Neuronal stem cell (in vitro differentiated cells): Measurements from ENCODE around the gene RBM18.
A peak's percentile ranks its signal among the peaks of the same experiment; 100 is the strongest.

ENCODE experiments used
- DNase-seq: peaks from one replicate; pipeline ENCODE4 v3.0.0-alpha.2; 2013; ENCODE audit warnings: low spot score
- H2AFZ ChIP-seq: one replicate; pipeline ENCODE4 v1.6.1; 2013; ENCODE audit warnings: mild to moderate bottlenecking, low read length, inconsistent platforms
- H2AK5ac ChIP-seq: 2 replicates; pipeline ENCODE4 v1.6.1; 2013; ENCODE audit warnings: low read depth, mild to moderate bottlenecking, inconsistent platforms, low read length, moderate library complexity, mixed read lengths
- H2BK120ac ChIP-seq: 2 replicates; pipeline ENCODE4 v1.6.1; 2013; ENCODE audit warnings: low read depth, mild to moderate bottlenecking, inconsistent platforms, low read length, moderate library complexity, mixed read lengths
- H2BK12ac ChIP-seq: one replicate; pipeline ENCODE4 v1.6.1; 2013; ENCODE audit warnings: low read length, inconsistent platforms
- H2BK15ac ChIP-seq: 2 replicates; pipeline ENCODE4 v1.6.1; 2013; ENCODE audit warnings: mild to moderate bottlenecking, low read length, inconsistent platforms, mixed read lengths
- H2BK5ac ChIP-seq: one replicate; pipeline ENCODE4 v1.6.1; 2013; ENCODE audit warnings: inconsistent platforms, mild to moderate bottlenecking, low read length, moderate library complexity
- H3K14ac ChIP-seq: one replicate; pipeline ENCODE4 v1.6.1; 2013; ENCODE audit warnings: low read length, inconsistent platforms
- H3K18ac ChIP-seq: 2 replicates; pipeline ENCODE4 v1.6.1; 2013; ENCODE audit warnings: low read length, inconsistent platforms
- H3K23ac ChIP-seq: 2 replicates; pipeline ENCODE4 v1.6.1; 2013; ENCODE audit warnings: low read depth, mild to moderate bottlenecking, mixed read lengths, low read length, inconsistent platforms; ENCODE audit not compliant: poor library complexity
- H3K27ac ChIP-seq: replicated peaks from 3 replicates; pipeline ENCODE4 v1.5.1; 2013; ENCODE audit warnings: low read length, inconsistent platforms
- H3K27me3 ChIP-seq, 3 experiments: 2 replicates each; pipeline ENCODE4 v1.6.1; 2013; ENCODE audit warnings: low read length in 3 of 3, mild to moderate bottlenecking in 2 of 3, inconsistent platforms in 1 of 3, low read depth in 1 of 3, mixed read lengths in 1 of 3, moderate library complexity in 1 of 3; ENCODE audit not compliant: control insufficient read depth in 3 of 3, insufficient read depth in 3 of 3
- H3K36me3 ChIP-seq, 2 donors: replicated peaks in 1 of 2; 2 replicates each; pipeline ENCODE4 v1.6.1; 2013; ENCODE audit warnings: low read length in 2 of 2; ENCODE audit not compliant: control insufficient read depth in 2 of 2, insufficient read depth in 2 of 2
- H3K4ac ChIP-seq: 2 replicates; pipeline ENCODE4 v1.6.1; 2013; ENCODE audit warnings: inconsistent platforms, mild to moderate bottlenecking, low read length, moderate library complexity
- H3K4me1 ChIP-seq, 2 donors: 1 replicate in 1 of 2; 2 replicates in 1 of 2; pipeline ENCODE4 v1.6.1; 2013; ENCODE audit warnings: low read length in 2 of 2, low read depth in 1 of 2; ENCODE audit not compliant: control insufficient read depth in 2 of 2, insufficient read depth in 1 of 2
- H3K4me2 ChIP-seq: one replicate; pipeline ENCODE4 v1.6.1; 2013; ENCODE audit warnings: mild to moderate bottlenecking, low read length, inconsistent platforms; ENCODE audit not compliant: insufficient read depth, poor library complexity, severe bottlenecking
- H3K4me3 ChIP-seq, 2 donors: 2 replicates each; pipeline ENCODE4 v1.5.1; 2013; ENCODE audit warnings: low read length in 2 of 2, mild to moderate bottlenecking in 2 of 2, inconsistent platforms in 1 of 2, moderate library complexity in 1 of 2
- H3K79me1 ChIP-seq: one replicate; pipeline ENCODE4 v1.6.1; 2013; ENCODE audit warnings: low read depth, mild to moderate bottlenecking, inconsistent platforms, low read length, moderate library complexity
- H3K9ac ChIP-seq: one replicate; pipeline ENCODE4 v1.6.1; 2013; ENCODE audit warnings: mild to moderate bottlenecking, low read depth, low read length, inconsistent platforms; ENCODE audit not compliant: poor library complexity
- H3K9me3 ChIP-seq, 2 donors: replicated peaks in 1 of 2; 2 replicates each; pipeline versions ENCODE3 to v1.6.1; 2013; ENCODE audit warnings: low read length in 2 of 2, mild to moderate bottlenecking in 2 of 2, inconsistent platforms in 1 of 2, low read depth in 1 of 2, mixed read lengths in 1 of 2, moderate library complexity in 1 of 2; ENCODE audit not compliant: control insufficient read depth in 2 of 2, insufficient read depth in 1 of 2
- H4K8ac ChIP-seq: one replicate; pipeline ENCODE4 v1.6.1; 2013; ENCODE audit warnings: low read depth, mild to moderate bottlenecking, inconsistent platforms, low read length, moderate library complexity
- H4K91ac ChIP-seq: one replicate; pipeline ENCODE4 v1.6.1; 2013; ENCODE audit warnings: low read length, low read depth, mild to moderate bottlenecking, inconsistent platforms; ENCODE audit not compliant: poor library complexity
- WGBS, 2 donors: extraction: QIAGEN DNeasy Blood & Tissue Kit; methylation state at CpG; one replicate each; pipeline ENCODE4 v1.1.7; 2013; ENCODE audit warnings: missing lambda C conversion rate in 2 of 2, mixed read lengths in 1 of 2; ENCODE audit not compliant: insufficient read length in 2 of 2, insufficient replicate concordance in 1 of 2; ENCODE audit errors: extremely low coverage in 2 of 2; 5-methylcytosine and 5-hydroxymethylcytosine counted together

The RBM18 gene

DNA sequence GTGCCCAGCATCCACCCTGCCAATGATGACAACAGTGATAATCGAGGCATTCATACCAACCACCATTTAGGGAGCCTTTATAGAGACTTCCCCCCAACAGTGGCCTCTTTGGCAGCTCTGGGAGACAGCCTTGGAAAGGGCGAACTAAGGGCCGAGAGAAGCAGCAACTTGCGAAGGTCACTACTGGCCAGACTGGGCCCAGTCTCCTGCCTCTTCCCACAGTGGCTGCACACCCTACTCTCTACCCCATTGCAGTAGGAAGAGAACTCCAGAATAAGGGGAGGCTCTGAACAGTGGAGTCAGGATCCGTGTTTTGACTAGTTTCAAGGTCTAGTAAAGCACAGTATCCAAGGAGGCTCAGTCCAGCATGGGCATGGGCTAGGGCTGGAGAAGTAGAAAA, 41.2 kb downstream of the RBM18 start:
- Histone ChIP-seq H3K18ac (no peak overlapping the region), H3K79me1 (no peaks in the 10 kb centered on the region), H2BK12ac (no peak overlapping the region), H2BK5ac (no peak overlapping the region), H2AFZ (no peak overlapping the region), H3K36me3 (no peaks in the 10 kb centered on the region), H3K9ac (no peak overlapping the region), H3K4me1 (peaks cover 8 to 13% of the 10 kb centered on the region in 2 donors), H3K4me3 (no peak overlapping the region), H3K4ac (no peak overlapping the region), H2BK120ac (no peak overlapping the region), H3K23ac (no peak overlapping the region), H2BK15ac (no peak overlapping the region), H3K27ac (no peak overlapping the region), H4K8ac (no peak overlapping the region), H4K91ac (no peak overlapping the region), H3K9me3 (peaks cover 0 to 3% of the 10 kb centered on the region in 2 donors), H2AK5ac (no peak overlapping the region), H3K14ac (no peak overlapping the region), H3K27me3 (peaks cover 77 to 100% (median 98%) of the 10 kb centered on the region in 3 experiments), H3K4me2 (no peak overlapping the region)
- WGBS, 2 donors: no CpG with 5 or more reads among the region's 5 CpGs
- no peak for DNase-seq

DNA sequence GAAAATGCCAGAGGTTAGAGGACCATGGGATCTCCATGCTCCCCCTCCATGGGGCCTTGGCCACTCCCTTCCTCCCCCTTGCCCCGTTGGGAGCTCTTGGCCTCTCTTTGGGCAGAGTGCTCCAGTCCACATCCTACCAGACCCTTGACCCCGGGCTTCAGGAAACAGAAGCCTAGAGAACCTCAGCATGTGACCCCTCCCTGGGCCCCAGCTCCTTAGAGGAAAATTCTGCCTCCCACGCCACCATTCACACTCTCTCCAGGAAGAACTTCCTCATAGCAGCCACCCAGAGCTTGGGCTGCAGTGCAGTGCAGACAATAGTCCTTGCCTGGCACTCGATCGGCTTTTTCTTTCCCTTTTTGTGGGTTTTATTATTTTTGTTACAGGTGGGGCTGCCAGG, 41.8 kb downstream of the RBM18 start:
- H3K18ac ChIP-seq: no peak overlapping the region
- no peak overlapping the region for H2BK120ac ChIP-seq
- H3K23ac ChIP-seq: no peak overlapping the region
- no peak overlapping the region for H2BK12ac ChIP-seq
- H3K4me3 ChIP-seq: no peak overlapping the region
- H3K27me3 ChIP-seq: peaks cover 78 to 100% (median 100%) of the 10 kb centered on the region in 3 experiments
- no peak overlapping the region for H2AFZ ChIP-seq
- no CpG with 5 or more reads among the region's 5 CpGs for WGBS, 2 donors
- H3K14ac ChIP-seq: no peak overlapping the region
- H3K79me1 ChIP-seq: no peaks in the 10 kb centered on the region
- no peak overlapping the region for H2BK15ac ChIP-seq
- no peak overlapping the region for H3K4me2 ChIP-seq
- H3K4ac ChIP-seq: no peak overlapping the region
- H2AK5ac ChIP-seq: no peak overlapping the region
- H3K36me3 ChIP-seq: no peaks in the 10 kb centered on the region
- H4K91ac ChIP-seq: no peak overlapping the region
- H4K8ac ChIP-seq: no peak overlapping the region
- no peak overlapping the region for H2BK5ac ChIP-seq
- H3K27ac ChIP-seq: no peak overlapping the region
- H3K9me3 ChIP-seq: peaks cover 0 to 3% of the 10 kb centered on the region in 2 donors
- H3K4me1 ChIP-seq: peaks cover 8 to 11% of the 10 kb centered on the region in 2 donors
- H3K9ac ChIP-seq: no peak overlapping the region
- DNase-seq: no peak

DNA sequence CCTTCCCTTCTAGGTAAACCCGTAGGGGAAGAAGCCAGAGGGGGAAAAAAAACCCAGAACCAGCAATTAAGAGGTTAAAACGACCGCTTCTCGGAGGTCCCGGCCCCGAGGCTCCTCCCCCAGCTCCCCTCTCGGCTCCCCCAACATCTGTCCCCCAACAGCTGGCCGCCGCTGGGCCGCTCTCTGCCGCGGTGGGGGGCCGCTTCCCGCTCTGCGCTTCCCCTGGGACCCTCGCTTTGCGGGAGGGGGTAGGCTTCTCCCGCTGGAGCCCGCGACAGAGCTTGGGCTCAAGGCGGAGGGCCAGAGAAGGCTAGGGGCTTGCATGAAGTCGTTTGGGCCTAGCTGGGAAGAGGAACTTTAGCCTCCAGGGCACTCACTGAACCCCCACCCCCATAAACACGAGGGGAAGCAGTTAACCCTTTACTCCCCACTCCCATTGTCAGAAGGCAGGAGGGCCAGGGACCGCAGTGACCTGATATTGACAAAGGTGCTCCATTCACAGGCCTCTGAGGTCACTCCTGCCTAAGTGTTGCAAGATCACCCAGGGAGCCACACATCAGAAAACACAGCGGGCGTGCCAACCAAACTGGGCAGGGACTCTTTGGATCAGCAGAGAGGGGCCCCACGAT, 43.3 kb downstream of the RBM18 start:
- WGBS, 2 donors: no CpG with 5 or more reads among the region's 27 CpGs
- Histone ChIP-seq H4K91ac (no peak overlapping the region), H3K4me3 (no peak overlapping the region), H3K9me3 (peaks cover 2 to 3% of the 10 kb centered on the region in 2 donors), H3K79me1 (no peaks in the 10 kb centered on the region), H4K8ac (no peak overlapping the region), H3K4ac (no peak overlapping the region), H3K9ac (no peak overlapping the region), H3K18ac (peak overlapping the region; percentile 16), H2BK120ac (no peak overlapping the region), H3K4me2 (peak overlapping the region; percentile 63), H2BK15ac (no peak overlapping the region), H3K14ac (no peak overlapping the region), H3K27me3 (peaks cover 78 to 100% (median 99%) of the 10 kb centered on the region in 3 experiments), H2BK12ac (no peak overlapping the region), H3K36me3 (no peaks in the 10 kb centered on the region), H2AK5ac (no peak overlapping the region), H3K4me1 (peaks cover 6% of the 10 kb centered on the region in 2 donors), H2AFZ (peak overlapping the region; percentile 44), H2BK5ac (no peak overlapping the region), H3K27ac (no peak overlapping the region), H3K23ac (no peak overlapping the region)
- DNase-seq: no peak

DNA sequence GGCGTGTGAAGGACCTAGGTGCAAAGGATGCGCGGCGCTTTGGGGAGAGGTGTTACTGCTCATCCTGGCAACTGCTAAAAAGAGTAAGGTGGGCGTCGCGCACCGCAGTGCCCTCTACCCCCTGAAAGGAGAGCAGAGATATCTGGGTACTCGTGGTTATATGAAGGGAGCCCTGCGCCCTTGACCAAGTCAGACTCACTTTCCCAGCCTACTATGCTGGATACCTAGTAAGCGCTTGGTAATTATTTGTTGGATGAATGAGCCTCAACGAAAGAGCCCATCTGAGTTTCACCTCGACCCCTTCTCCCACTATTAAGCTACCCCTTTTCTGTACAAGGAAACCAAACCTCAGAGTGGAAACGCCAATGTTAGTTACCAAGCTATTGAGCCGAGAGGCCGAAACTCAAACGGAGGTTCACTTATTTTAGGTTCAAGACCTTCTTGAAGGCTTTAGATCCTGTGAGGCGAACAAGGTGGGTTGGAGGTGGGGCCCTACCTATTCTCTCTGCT, 43.9 kb downstream of the RBM18 start:
- no peak overlapping the region for H3K4ac ChIP-seq
- peaks cover 2 to 3% of the 10 kb centered on the region in 2 donors for H3K9me3 ChIP-seq
- H3K27ac ChIP-seq: no peak overlapping the region
- H3K23ac ChIP-seq: peak overlapping the region; percentile 82
- no peak overlapping the region for H4K91ac ChIP-seq
- H3K14ac ChIP-seq: peak overlapping the region; percentile 86
- no peak overlapping the region for H3K9ac ChIP-seq
- DNase-seq: no peak
- peaks cover 6% of the 10 kb centered on the region in 2 donors for H3K4me1 ChIP-seq
- H3K36me3 ChIP-seq: no peaks in the 10 kb centered on the region
- H3K4me2 ChIP-seq: no peak overlapping the region
- H2BK5ac ChIP-seq: no peak overlapping the region
- peak overlapping the region in 1 of 2 donors; percentile 56 for H3K4me3 ChIP-seq
- no peak overlapping the region for H2BK12ac ChIP-seq
- peak overlapping the region; percentile 38 for H2AK5ac ChIP-seq
- no peaks in the 10 kb centered on the region for H3K79me1 ChIP-seq
- no peak overlapping the region for H2BK15ac ChIP-seq
- no peak overlapping the region for H2AFZ ChIP-seq
- H4K8ac ChIP-seq: no peak overlapping the region
- no CpG with 5 or more reads among the region's 18 CpGs for WGBS, 2 donors
- peak overlapping the region; percentile 13 for H3K18ac ChIP-seq
- H3K27me3 ChIP-seq: peaks cover 76 to 100% (median 99%) of the 10 kb centered on the region in 3 experiments
- H2BK120ac ChIP-seq: no peak overlapping the region
